Measurements from ENCODE around the gene GAREM1. TPM values are rescaled to one million over a fixed set of nuclear protein-coding genes. Genes with fewer than 3 reads are reported as not detected.
"Not testable (repeated sequence)": the region's sequence is repeated elsewhere in the genome, so short reads cannot be mapped to it uniquely, and the experiment has no call there.

Gene GAREM1
- total RNA-seq, 1 donor from 2014 or later, result 9.0 TPM

- Histone ChIP-seq H3K4me3 (ENCODE audit: insufficient read depth, low read depth, low read length) (no peak overlapping the region), H3K27me3 (ENCODE audit: insufficient read depth, low read length) (peaks cover 2% of the 10 kb centered on the region), H3K27ac (ENCODE audit: low read depth, low read length) (no peak overlapping the region), H2AFZ (ENCODE audit: low read depth, low read length) (no peak overlapping the region), H3K79me2 (ENCODE audit: insufficient read depth, low read length) (no peaks in the 10 kb centered on the region), H3K4me2 (ENCODE audit: low read length) (no peak overlapping the region), H4K20me1 (ENCODE audit: insufficient read depth, low read length) (no peaks in the 10 kb centered on the region), H3K36me3 (ENCODE audit: insufficient read depth, low read length) (no peaks in the 10 kb centered on the region), H3K4me1 (ENCODE audit: insufficient read depth, low read length) (no peaks in the 10 kb centered on the region), H3K9me3 (ENCODE audit: insufficient read depth, low read depth, low read length) (no peaks in the 10 kb centered on the region), H3K9ac (ENCODE audit: low read length) (no peak overlapping the region)
- no peak for DNase-seq (ENCODE audit: low read depth)
- Mint-ChIP-seq H3K4me1 (ENCODE audit: low read depth, unreplicated experiment) (no peaks in the 10 kb centered on the region), H3K4me3 (ENCODE audit: unreplicated experiment) (no peak overlapping the region), H3K27me3 (ENCODE audit: low read depth, unreplicated experiment) (peaks cover 13% of the 10 kb centered on the region), H3K27ac (ENCODE audit: unreplicated experiment) (no peak overlapping the region), H3K9me3 (ENCODE audit: unreplicated experiment) (no peaks in the 10 kb centered on the region), H3K36me3 (ENCODE audit: low read depth, unreplicated experiment) (no peaks in the 10 kb centered on the region)
- TF ChIP-seq, protein P1, sequence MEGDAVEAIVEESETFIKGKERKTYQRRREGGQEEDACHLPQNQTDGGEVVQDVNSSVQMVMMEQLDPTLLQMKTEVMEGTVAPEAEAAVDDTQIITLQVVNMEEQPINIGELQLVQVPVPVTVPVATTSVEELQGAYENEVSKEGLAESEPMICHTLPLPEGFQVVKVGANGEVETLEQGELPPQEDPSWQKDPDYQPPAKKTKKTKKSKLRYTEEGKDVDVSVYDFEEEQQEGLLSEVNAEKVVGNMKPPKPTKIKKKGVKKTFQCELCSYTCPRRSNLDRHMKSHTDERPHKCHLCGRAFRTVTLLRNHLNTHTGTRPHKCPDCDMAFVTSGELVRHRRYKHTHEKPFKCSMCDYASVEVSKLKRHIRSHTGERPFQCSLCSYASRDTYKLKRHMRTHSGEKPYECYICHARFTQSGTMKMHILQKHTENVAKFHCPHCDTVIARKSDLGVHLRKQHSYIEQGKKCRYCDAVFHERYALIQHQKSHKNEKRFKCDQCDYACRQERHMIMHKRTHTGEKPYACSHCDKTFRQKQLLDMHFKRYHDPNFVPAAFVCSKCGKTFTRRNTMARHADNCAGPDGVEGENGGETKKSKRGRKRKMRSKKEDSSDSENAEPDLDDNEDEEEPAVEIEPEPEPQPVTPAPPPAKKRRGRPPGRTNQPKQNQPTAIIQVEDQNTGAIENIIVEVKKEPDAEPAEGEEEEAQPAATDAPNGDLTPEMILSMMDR (IDR thresholded peaks at IDR 0.05; ENCODE audit: insufficient read depth, low read depth, low read length), result no peak
- no peak for TF ChIP-seq EZH2 (IDR thresholded peaks at IDR 0.05; ENCODE audit: insufficient read depth, low read length)
- FAIRE-seq, result no peak
Observed at GRCh38 chr18:32478807-32479206, 8.1 kb upstream of the GAREM1 start.

DNA sequence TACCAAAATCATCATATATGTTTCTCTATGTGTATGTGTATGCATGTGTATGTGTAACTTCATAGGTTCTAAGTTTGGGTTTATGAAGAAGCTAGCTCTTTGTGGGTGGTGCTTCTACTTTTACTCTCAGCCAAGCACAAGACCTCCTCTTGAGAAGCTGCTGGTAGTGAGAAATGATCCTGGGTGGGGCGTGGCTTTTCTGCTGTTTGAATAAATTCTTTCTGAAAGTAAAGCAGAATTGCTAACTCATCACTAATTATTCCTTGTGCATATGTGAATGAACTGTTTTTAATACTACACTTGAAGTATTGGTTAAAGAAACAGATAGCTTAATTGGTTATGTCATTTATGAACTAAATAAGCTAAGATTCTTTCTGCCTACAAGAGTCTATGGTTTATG, 7.6 kb upstream of the GAREM1 start:
- no peak for FAIRE-seq

GRCh38 chr18:32476106-32476505, 5.4 kb upstream of the GAREM1 start:
- no peaks in the 10 kb centered on the region for H3K36me3 ChIP-seq (ENCODE audit: insufficient read depth, low read length)
- no peak for FAIRE-seq
- H3K27ac ChIP-seq (ENCODE audit: low read depth, low read length), result no peak overlapping the region
- H3K9me3 ChIP-seq (ENCODE audit: insufficient read depth, low read depth, low read length), result no peaks in the 10 kb centered on the region
- no peak overlapping the region for H3K9ac ChIP-seq (ENCODE audit: low read length)
- H3K4me1 ChIP-seq (ENCODE audit: insufficient read depth, low read length), result peaks cover 3% of the 10 kb centered on the region
- no peak overlapping the region for H3K4me2 ChIP-seq (ENCODE audit: low read length)
- H4K20me1 ChIP-seq (ENCODE audit: insufficient read depth, low read length), result no peaks in the 10 kb centered on the region
- no peak overlapping the region for H2AFZ ChIP-seq (ENCODE audit: low read depth, low read length)
- H3K9me3 Mint-ChIP-seq (ENCODE audit: unreplicated experiment), result no peaks in the 10 kb centered on the region
- TF ChIP-seq, protein P1 (IDR thresholded peaks at IDR 0.05; ENCODE audit: insufficient read depth, low read depth, low read length), result no peak
- TF ChIP-seq EZH2 (IDR thresholded peaks at IDR 0.05; ENCODE audit: insufficient read depth, low read length), result no peak
- no peaks in the 10 kb centered on the region for H3K36me3 Mint-ChIP-seq (ENCODE audit: low read depth, unreplicated experiment)
- H3K4me1 Mint-ChIP-seq (ENCODE audit: low read depth, unreplicated experiment), result no peaks in the 10 kb centered on the region
- no peak overlapping the region for H3K4me3 ChIP-seq (ENCODE audit: insufficient read depth, low read depth, low read length)
- no peak overlapping the region for H3K4me3 Mint-ChIP-seq (ENCODE audit: unreplicated experiment)
- H3K27ac Mint-ChIP-seq (ENCODE audit: unreplicated experiment), result no peak overlapping the region
- peaks cover 15% of the 10 kb centered on the region for H3K27me3 Mint-ChIP-seq (ENCODE audit: low read depth, unreplicated experiment)
- DNase-seq (ENCODE audit: low read depth), result no peak
- peaks cover 9% of the 10 kb centered on the region for H3K27me3 ChIP-seq (ENCODE audit: insufficient read depth, low read length)
- H3K79me2 ChIP-seq (ENCODE audit: insufficient read depth, low read length), result no peaks in the 10 kb centered on the region

More for the DNA sequence above, 7.6 kb upstream of the GAREM1 start:
- no peaks in the 10 kb centered on the region for H3K4me1 Mint-ChIP-seq (ENCODE audit: low read depth, unreplicated experiment)
- Histone ChIP-seq H3K9ac (ENCODE audit: low read length) (no peak overlapping the region), H3K4me1 (ENCODE audit: insufficient read depth, low read length) (no peaks in the 10 kb centered on the region), H3K9me3 (ENCODE audit: insufficient read depth, low read depth, low read length) (no peaks in the 10 kb centered on the region), H2AFZ (ENCODE audit: low read depth, low read length) (no peak overlapping the region), H3K4me3 (ENCODE audit: insufficient read depth, low read depth, low read length) (no peak overlapping the region), H3K36me3 (ENCODE audit: insufficient read depth, low read length) (no peaks in the 10 kb centered on the region), H3K4me2 (ENCODE audit: low read length) (no peak overlapping the region), H3K79me2 (ENCODE audit: insufficient read depth, low read length) (no peaks in the 10 kb centered on the region), H3K27ac (ENCODE audit: low read depth, low read length) (no peak overlapping the region), H4K20me1 (ENCODE audit: insufficient read depth, low read length) (no peaks in the 10 kb centered on the region), H3K27me3 (ENCODE audit: insufficient read depth, low read length) (peaks cover 5% of the 10 kb centered on the region)
- no peak for DNase-seq (ENCODE audit: low read depth)
- H3K9me3 Mint-ChIP-seq (ENCODE audit: unreplicated experiment), result no peaks in the 10 kb centered on the region
- H3K27ac Mint-ChIP-seq (ENCODE audit: unreplicated experiment), result no peak overlapping the region
- TF ChIP-seq, protein P1 (IDR thresholded peaks at IDR 0.05; ENCODE audit: insufficient read depth, low read depth, low read length), result no peak
- no peak for TF ChIP-seq EZH2 (IDR thresholded peaks at IDR 0.05; ENCODE audit: insufficient read depth, low read length)
- no peak overlapping the region for H3K4me3 Mint-ChIP-seq (ENCODE audit: unreplicated experiment)
- peaks cover 13% of the 10 kb centered on the region for H3K27me3 Mint-ChIP-seq (ENCODE audit: low read depth, unreplicated experiment)
- H3K36me3 Mint-ChIP-seq (ENCODE audit: low read depth, unreplicated experiment), result no peaks in the 10 kb centered on the region

GRCh38 chr18:32475069-32475468, 4.4 kb upstream of the GAREM1 start:
- H3K9ac ChIP-seq (ENCODE audit: low read length); H3K4me2 ChIP-seq (ENCODE audit: low read length); H3K36me3 Mint-ChIP-seq (ENCODE audit: low read depth, unreplicated experiment); H3K4me1 ChIP-seq (ENCODE audit: insufficient read depth, low read length); DNase-seq (ENCODE audit: low read depth); H3K27ac ChIP-seq (ENCODE audit: low read depth, low read length); H3K27ac Mint-ChIP-seq (ENCODE audit: unreplicated experiment); H3K9me3 Mint-ChIP-seq (ENCODE audit: unreplicated experiment); H4K20me1 ChIP-seq (ENCODE audit: insufficient read depth, low read length); H2AFZ ChIP-seq (ENCODE audit: low read depth, low read length); FAIRE-seq; H3K4me1 Mint-ChIP-seq (ENCODE audit: low read depth, unreplicated experiment); H3K27me3 ChIP-seq (ENCODE audit: insufficient read depth, low read length); H3K36me3 ChIP-seq (ENCODE audit: insufficient read depth, low read length); H3K9me3 ChIP-seq (ENCODE audit: insufficient read depth, low read depth, low read length); H3K4me3 ChIP-seq (ENCODE audit: insufficient read depth, low read depth, low read length); H3K79me2 ChIP-seq (ENCODE audit: insufficient read depth, low read length); H3K4me3 Mint-ChIP-seq (ENCODE audit: unreplicated experiment): not testable (repeated sequence)
- H3K27me3 Mint-ChIP-seq (ENCODE audit: low read depth, unreplicated experiment), result peaks cover 13% of the 10 kb centered on the region

Measured in astrocyte (in vitro differentiated cells and primary cell).